OCI-LY1 (cell line): ENCODE results near the gene UBASH3B.

Experiments
- CTCF ChIP-seq: fragments of 200-600 bp; sonication (generic), shearing (Covaris generic); IDR thresholded peaks from 2 replicates; pipeline ENCODE4 v1.5.1; 2017; ENCODE audit warnings: mild to moderate bottlenecking, antibody characterized with exemption, low read length, moderate library complexity, mixed read lengths
- EZH2 ChIP-seq: fragments of 200-600 bp; sonication (generic), shearing (Covaris generic); IDR thresholded peaks from 2 replicates; pipeline ENCODE4 v1.8.0; 2017; ENCODE audit warnings: borderline replicate concordance, mixed run types, mild to moderate bottlenecking, antibody characterized with exemption, low read length, moderate library complexity, mixed read lengths

- TF ChIP-seq CTCF (no peak), EZH2 (no peak)
Measured at GRCh38 chr11:122627745-122628144, 27.8 kb upstream of the UBASH3B start.
